HepG2 (cell line): Measurements from ENCODE around the gene NPB. TPM values are rescaled to one million over a fixed set of nuclear protein-coding genes. Genes with fewer than 3 reads are reported as not detected.
"Not testable (repeated sequence)": the region's sequence is repeated elsewhere in the genome, so short reads cannot be mapped to it uniquely, and the experiment has no call there.

Experiments
- ATAC-seq: fragments of 200-7000 bp; cut with Tn5 transposase; 3 replicates; pipeline ENCODE4 v1.9.1; 2020; ENCODE audit warnings: mild to moderate bottlenecking, moderate library complexity
- BruUV-seq: library from RNA; stranded (reverse); fragments of 400-500 nt; replicated peaks from 2 replicates; lab custom pipeline; 2021; lab: Mats Ljungman, UMichigan
- CTCF ChIA-PET: fragments of 300-600 bp; formaldehyde crosslinking; extraction: SDS; loops from one replicate; lab custom pipeline; 2021; ENCODE audit warnings: low total read pairs, inconsistent platforms, low intra/inter-chr PET ratio; lab: Yijun Ruan, JAX
- POLR2A ChIA-PET: fragments of 350-600 bp; sonication (Branson Sonifier 250); formaldehyde crosslinking; loops from one replicate; lab custom pipeline; 2020; ENCODE audit warnings: antibody characterized with exemption, inconsistent platforms; lab: Yijun Ruan, JAX
- DNase-seq: peaks from one replicate; pipeline ENCODE4 v3.0.0-alpha.2; 2015; ENCODE audit warnings: low spot score
- FAIRE-seq: peaks from 3 replicates; lab custom pipeline; 2011; peaks lifted over from hg19 to GRCh38; lab: Jason Lieb, UNC
- H2AFZ ChIP-seq: one replicate; pipeline ENCODE4 v1.6.1; 2011; ENCODE audit warnings: low read length, inconsistent platforms
- H3K27ac ChIP-seq: fragments of 300-600 bp; 3 replicates; pipeline ENCODE4 v1.8.0; 2011; ENCODE audit warnings: mixed run types, mild to moderate bottlenecking, mixed read lengths, low read length, inconsistent platforms; ENCODE audit not compliant: insufficient read depth; ENCODE audit errors: extremely low read length
- H3K27me3 ChIP-seq, 2 experiments: fragments of 200-600 bp in 1 of 2; 2 replicates in 1 of 2; 3 replicates in 1 of 2; pipeline versions ENCODE4 v1.6.0 to v1.8.0; 2011; ENCODE audit warnings: low read length in 2 of 2, mild to moderate bottlenecking in 2 of 2, moderate library complexity in 2 of 2, inconsistent platforms in 1 of 2; ENCODE audit not compliant: insufficient read depth in 2 of 2, control insufficient read depth in 1 of 2
- H3K36me3 ChIP-seq, 2 experiments: fragments of 200-600 bp in 1 of 2; replicated peaks in 1 of 2; 2 replicates in 1 of 2; 3 replicates in 1 of 2; pipeline versions ENCODE4 v1.5.1 to v1.8.0; 2011; ENCODE audit warnings: low read length in 2 of 2, inconsistent platforms in 1 of 2; ENCODE audit not compliant: insufficient read depth in 2 of 2, control insufficient read depth in 1 of 2
- H3K4me1 ChIP-seq: 2 replicates; pipeline ENCODE4 v1.5.1; 2012; ENCODE audit warnings: low read length, inconsistent platforms; ENCODE audit not compliant: insufficient read depth
- H3K4me2 ChIP-seq: 2 replicates; pipeline ENCODE4 v1.6.0; 2011; ENCODE audit warnings: low read depth, low read length, inconsistent platforms
- H3K4me3 ChIP-seq, 3 experiments: fragments of 200-600 bp in 1 of 3; sonication (generic), shearing (Covaris generic) in 1 of 3; replicated peaks in 1 of 3; 2 replicates each; pipeline ENCODE4 v1.5.1; 2011 to 2016; ENCODE audit warnings: low read length in 3 of 3, inconsistent platforms in 2 of 3, low read depth in 2 of 3, mild to moderate bottlenecking in 2 of 3, control low read depth in 1 of 3, mixed read lengths in 1 of 3; ENCODE audit not compliant: insufficient read depth in 1 of 3
- H3K79me2 ChIP-seq: one replicate; pipeline ENCODE4 v1.6.1; 2011; ENCODE audit warnings: low read length, inconsistent platforms; ENCODE audit not compliant: insufficient read depth
- H3K9ac ChIP-seq: 2 replicates; pipeline ENCODE4 v1.6.0; 2011; ENCODE audit warnings: mild to moderate bottlenecking, low read depth, low read length, inconsistent platforms; ENCODE audit not compliant: insufficient read depth
- H3K9me3 ChIP-seq: 2 replicates; pipeline ENCODE4 v1.5.1; 2012; ENCODE audit warnings: mild to moderate bottlenecking, low read length
- H4K20me1 ChIP-seq: 2 replicates; pipeline ENCODE4 v1.6.0; 2011; ENCODE audit warnings: inconsistent platforms, mild to moderate bottlenecking, low read length, moderate library complexity; ENCODE audit not compliant: insufficient read depth
- ASH2L ChIP-seq: fragments of 300-600, 200-600 bp; sonication (generic); IDR thresholded peaks from 2 replicates; pipeline ENCODE4 v1.7.0; 2017; ENCODE audit warnings: low read depth, mild to moderate bottlenecking, moderate library complexity, mixed read lengths, low read length; ENCODE audit not compliant: insufficient read length
- FOSL2 ChIP-seq: sonication (generic); formaldehyde crosslinking; IDR thresholded peaks from 2 replicates; pipeline ENCODE4 v1.4.0; 2020; ENCODE audit warnings: missing genetic modification reagents
- FOXC1 ChIP-seq: sonication (generic); formaldehyde crosslinking; IDR thresholded peaks from 2 replicates; pipeline ENCODE4 v1.8.0; 2022; ENCODE audit warnings: mild to moderate bottlenecking, missing genetic modification reagents, borderline replicate concordance
- KDM5A ChIP-seq: fragments of 200-600 bp; sonication (generic); IDR thresholded peaks from 2 replicates; pipeline ENCODE4 v1.7.0; 2018; ENCODE audit warnings: antibody characterized with exemption, mild to moderate bottlenecking, low read length, borderline replicate concordance
- MAX ChIP-seq: IDR thresholded peaks from 2 replicates; pipeline ENCODE4 v1.6.1; 2012; ENCODE audit warnings: inconsistent platforms
- ZNF792 ChIP-seq: IDR thresholded peaks from 2 replicates; pipeline ENCODE4 v1.6.1; 2016
- ZSCAN25 ChIP-seq: sonication (generic); formaldehyde crosslinking; IDR thresholded peaks from 2 replicates; pipeline ENCODE4 v1.8.0; 2022; ENCODE audit warnings: mild to moderate bottlenecking, missing genetic modification reagents
- WGBS: methylation state at CpG from one replicate; pipeline ENCODE4 v1.1.6; 2017; ENCODE audit warnings: low lambda C conversion rate; 5-methylcytosine and 5-hydroxymethylcytosine counted together
- in situ Hi-C: cut with HindIII; loops from 2 replicates; pipeline ENCODE4 v1.10.0; 2017; ENCODE audit warnings: low pct_unique_long_range_greater_than_20kb; ENCODE audit not compliant: extremely low pct_ligation_motif_present
- intact Hi-C: fragments of 100-400 bp; cut with micrococcal nuclease; formaldehyde crosslinking; loops from one replicate; pipeline ENCODE4 v1.10.0; 2022; ENCODE audit not compliant: unreplicated experiment
- polyA plus RNA-seq, 8 experiments: library from polyadenylated mRNA; depleted of rRNA in 3 of 8; stranded (reverse) in 7 of 8; unstranded in 1 of 8; fragments of >200 nt; fragmentation: Illumina TruSeq in 4 of 8; extraction: Trizol in 4 of 8; gene quantifications; 2 replicates each; pipeline versions ENCODE4 v1.2.1 to v1.2.3, GENCODE V29; 2011 to 2016; ENCODE audit warnings: low read depth in 4 of 8, missing spikeins in 1 of 8, mixed read lengths in 1 of 8; ENCODE audit not compliant: insufficient read depth in 1 of 8
- total RNA-seq, 5 experiments: library from RNA; depleted of rRNA; stranded (reverse); fragments of >200 nt; fragmentation: Illumina TruSeq; extraction: Trizol; gene quantifications; 2 replicates each; pipeline ENCODE4 v1.2.3, GENCODE V29; 2016; ENCODE audit warnings: low read depth in 1 of 5
- TF ChIP-seq, protein P1 (sequence below): IDR thresholded peaks from 2 replicates; pipeline ENCODE4 v1.6.1; 2016; ENCODE audit warnings: missing compliant biosample characterization, missing genetic modification reagents, borderline replicate concordance
- TF ChIP-seq, protein P2 (sequence below): IDR thresholded peaks from 2 replicates; pipeline ENCODE4 v1.6.1; 2016; ENCODE audit warnings: mild to moderate bottlenecking

The NPB gene
- total and polyA plus RNA-seq, 2 of the 13 experiments (the other 11 are each of a cell fraction or from before 2014, with no cell fraction given): 0.11 to 0.93 TPM

DNA sequence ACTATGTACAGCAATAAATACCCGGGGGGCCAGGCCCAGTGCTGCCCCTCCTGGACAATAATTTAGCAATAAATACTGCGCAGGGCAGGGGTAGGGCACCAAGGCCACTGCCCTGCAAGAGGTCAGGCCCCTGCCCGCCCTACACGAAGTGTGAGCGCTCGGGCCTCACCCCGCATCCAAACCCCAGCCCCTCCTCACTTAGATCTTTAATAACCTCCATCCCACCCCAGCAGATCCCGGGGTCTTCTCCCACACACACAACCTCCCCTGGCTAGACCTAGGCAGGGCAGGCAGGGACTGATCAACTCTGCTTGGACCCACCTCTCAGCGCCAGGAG is 16.3 kb downstream of the NPB start:
- H4K20me1 ChIP-seq, DNase-seq, intact Hi-C loops, H2AFZ ChIP-seq, H3K27me3 ChIP-seq, CTCF ChIA-PET, H3K9me3 ChIP-seq, in situ Hi-C loops: not testable (repeated sequence)
- Histone ChIP-seq H3K36me3 (peaks cover 45 to 57% of the 10 kb centered on the region in 2 experiments), H3K79me2 (peaks cover 50% of the 10 kb centered on the region), H3K4me2 (peak overlapping the region; percentile 83), H3K4me3 (peak overlapping the region in 2 of 3 experiments; percentile 87 to 93; a peak in 3 of 6 replicates), H3K9ac (peak overlapping the region; percentile 50; the same call in 1 of the 2 replicates), H3K27ac (peak overlapping the region; percentile 27), H3K4me1 (peaks cover 28% of the 10 kb centered on the region)
- POLR2A ChIA-PET: interaction anchor here (1.7 to 2.8 kb wide), 2 partner anchors 9 to 73 kb away, joined by 5 to 49 read pairs; partner anchors contain the start of gene MAFG
- ATAC-seq (peak; percentile 44), FAIRE-seq (peak; percentile 60)
- WGBS: 32% methylated on average over 9 of the region's 9 CpGs
- TF ChIP-seq FOSL2 (CRISPR knock-in tag): 0 out of 2 replicates have a peak, but pooled peaks have one; percentile 2
- TF ChIP-seq, protein P1, sequence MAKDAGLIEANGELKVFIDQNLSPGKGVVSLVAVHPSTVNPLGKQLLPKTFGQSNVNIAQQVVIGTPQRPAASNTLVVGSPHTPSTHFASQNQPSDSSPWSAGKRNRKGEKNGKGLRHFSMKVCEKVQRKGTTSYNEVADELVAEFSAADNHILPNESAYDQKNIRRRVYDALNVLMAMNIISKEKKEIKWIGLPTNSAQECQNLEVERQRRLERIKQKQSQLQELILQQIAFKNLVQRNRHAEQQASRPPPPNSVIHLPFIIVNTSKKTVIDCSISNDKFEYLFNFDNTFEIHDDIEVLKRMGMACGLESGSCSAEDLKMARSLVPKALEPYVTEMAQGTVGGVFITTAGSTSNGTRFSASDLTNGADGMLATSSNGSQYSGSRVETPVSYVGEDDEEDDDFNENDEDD: peak; percentile 5; the same call in 1 of the 2 replicates
- TF ChIP-seq, protein P2, sequence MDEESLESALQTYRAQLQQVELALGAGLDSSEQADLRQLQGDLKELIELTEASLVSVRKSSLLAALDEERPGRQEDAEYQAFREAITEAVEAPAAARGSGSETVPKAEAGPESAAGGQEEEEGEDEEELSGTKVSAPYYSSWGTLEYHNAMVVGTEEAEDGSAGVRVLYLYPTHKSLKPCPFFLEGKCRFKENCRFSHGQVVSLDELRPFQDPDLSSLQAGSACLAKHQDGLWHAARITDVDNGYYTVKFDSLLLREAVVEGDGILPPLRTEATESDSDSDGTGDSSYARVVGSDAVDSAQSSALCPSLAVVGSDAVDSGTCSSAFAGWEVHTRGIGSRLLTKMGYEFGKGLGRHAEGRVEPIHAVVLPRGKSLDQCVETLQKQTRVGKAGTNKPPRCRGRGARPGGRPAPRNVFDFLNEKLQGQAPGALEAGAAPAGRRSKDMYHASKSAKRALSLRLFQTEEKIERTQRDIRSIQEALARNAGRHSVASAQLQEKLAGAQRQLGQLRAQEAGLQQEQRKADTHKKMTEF: 0 out of 2 replicates have a peak, but pooled peaks have one; percentile 8
- peak; percentile 0 for TF ChIP-seq ASH2L
- 0 out of 2 replicates have a peak, but pooled peaks have one; percentile 46 for TF ChIP-seq FOXC1 (CRISPR knock-in tag)
- TF ChIP-seq KDM5A: peak; percentile 18; the same call in 1 of the 2 replicates
- 0 out of 2 replicates have a peak, but pooled peaks have one; percentile 23 for TF ChIP-seq ZSCAN25 (CRISPR knock-in tag)
- TF ChIP-seq MAX: 0 out of 2 replicates have a peak, but pooled peaks have one; percentile 1
- TF ChIP-seq ZNF792: 0 out of 2 replicates have a peak, but pooled peaks have one; percentile 7
- TF ChIP-seq, all 625 proteins: peak for 9; not testable (repeated sequence) for 616
- not testable (repeated sequence) for BruUV-seq
